ENCODE measurements around the gene MRPS14.
"Not testable (repeated sequence)": the region's sequence is repeated elsewhere in the genome, so short reads cannot be mapped to it uniquely, and the experiment has no call there.

MRPS14 gene

DNA sequence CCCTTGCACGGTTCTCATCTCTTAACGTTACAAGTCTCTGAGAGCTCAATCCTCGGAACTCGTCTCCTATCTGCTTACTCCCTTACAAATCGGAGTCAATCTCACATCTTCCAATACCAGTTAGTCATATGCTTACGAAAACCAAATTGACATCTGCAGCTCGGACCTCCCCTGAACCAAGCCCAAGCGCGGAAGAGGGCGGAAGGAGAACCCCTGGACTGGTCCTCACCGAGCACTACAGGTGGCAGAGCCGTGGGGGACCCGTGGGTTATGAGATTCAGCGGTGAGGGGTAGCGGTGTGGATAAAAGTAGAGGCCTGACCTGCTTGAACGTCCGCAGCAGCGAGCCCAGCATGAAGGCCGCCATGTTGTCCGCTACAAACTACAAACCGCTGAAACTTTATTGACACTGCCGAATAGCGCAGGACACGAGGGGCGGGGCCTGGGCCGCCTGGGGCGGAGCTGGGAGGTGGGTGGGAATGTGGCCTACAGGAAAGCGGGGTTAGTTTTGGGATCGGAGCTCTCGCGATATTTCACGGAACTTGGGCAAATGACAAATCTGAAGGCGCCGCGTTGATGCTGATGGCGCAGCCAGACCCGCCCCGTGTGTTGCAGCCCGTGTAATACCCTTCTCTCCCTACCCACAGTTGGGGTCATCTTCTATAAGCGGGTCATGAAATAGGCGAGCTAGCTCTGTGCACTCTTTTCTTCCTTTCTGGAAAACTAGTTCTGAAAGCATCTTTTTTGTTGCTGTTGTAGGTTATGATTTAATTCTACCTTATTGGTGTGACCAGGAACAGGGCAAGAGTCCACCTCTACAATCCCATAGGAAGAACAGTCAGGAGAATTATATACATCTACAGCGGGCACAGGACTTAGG, at the start of gene MRPS14:
MRPS14 (minus strand) TSS at position 383 of the 879 bp plus-strand sequence; CDS start at position 366, 17 bp downstream.
- peak; percentile 71 to 98 (median 93) for DNase-seq

GRCh38 chr1:175072099-175072951, 49.1 kb upstream of the MRPS14 start:
- peak in 25 of 51 donors; percentile 2 to 64 (median 11) for DNase-seq

DNA sequence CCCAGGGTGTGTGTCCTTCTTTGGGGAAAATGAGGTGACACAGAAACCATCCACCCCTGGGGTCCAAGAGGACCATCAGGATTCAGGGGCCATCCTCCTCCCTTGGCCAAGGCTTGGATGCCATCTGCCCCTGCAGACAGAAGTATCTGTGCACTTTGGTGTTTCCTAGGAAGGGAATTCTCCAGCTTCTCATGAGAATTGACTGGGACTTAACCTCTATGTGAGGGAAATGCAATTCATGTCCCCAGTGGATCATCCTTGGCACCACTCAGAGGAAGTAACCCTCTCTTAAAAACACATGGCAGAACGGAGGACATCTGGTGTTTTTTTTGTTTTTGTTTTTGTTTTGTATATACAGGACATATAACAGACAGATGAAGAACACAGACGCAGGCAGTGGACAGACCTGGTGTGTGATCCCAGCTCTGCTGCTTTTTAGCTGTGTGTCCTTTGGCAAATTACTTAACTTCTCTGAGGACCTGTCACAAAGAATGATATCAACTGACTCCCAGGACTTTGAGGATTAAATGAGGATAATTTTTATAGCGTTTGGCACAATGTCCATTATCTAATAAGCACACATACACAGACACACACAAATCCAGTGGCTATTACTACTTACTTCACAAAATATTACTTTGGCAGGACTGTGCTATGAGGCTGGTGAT, 48.2 kb upstream of the MRPS14 start:
- no peak for DNase-seq

- no peak for DNase-seq
These were observed 47.6 kb upstream of the MRPS14 start for GRCh38 chr1:175070818-175071217.

DNA sequence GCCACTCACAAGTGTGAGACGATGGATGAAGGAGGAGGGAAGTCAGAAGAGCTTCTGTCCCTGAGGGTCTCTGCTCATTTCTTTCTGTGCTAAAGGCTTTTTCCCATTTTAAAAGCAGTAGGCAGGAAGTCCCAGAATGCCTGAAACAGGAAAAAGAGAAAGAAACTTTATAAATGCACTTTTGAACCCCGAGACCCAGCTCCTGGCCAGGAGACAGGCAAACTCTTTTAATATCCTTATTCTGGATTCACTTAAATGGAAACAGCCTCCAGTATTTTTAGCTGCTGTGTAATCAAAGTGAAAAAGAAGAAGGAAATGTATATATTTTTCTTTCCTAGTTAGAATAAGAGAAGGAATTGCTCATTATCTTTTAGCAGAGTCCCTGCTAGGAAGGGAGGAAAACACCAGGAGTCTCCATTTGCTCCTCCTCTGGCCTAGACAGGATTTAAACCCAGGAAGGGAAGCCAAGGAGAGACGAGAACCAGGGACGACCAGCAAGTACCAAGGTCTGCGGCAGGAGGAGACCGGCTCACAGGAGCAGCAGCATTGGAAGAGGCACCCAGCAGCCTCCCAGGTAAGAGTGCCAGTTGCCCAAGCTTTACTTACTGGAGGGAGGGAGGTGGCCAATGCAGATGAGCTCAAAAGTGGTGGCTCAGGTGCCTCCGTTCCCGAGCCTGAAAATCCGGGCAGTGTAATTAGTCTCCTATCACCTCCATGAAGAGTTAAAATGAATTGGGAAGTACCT, 44.3 kb upstream of the MRPS14 start, which contains the start of gene TNN:
TNN (plus strand) TSS at position 472 of the 745 bp plus-strand sequence. CDS start 9,586 bp downstream, outside the sequence.
- no peak for DNase-seq

- DNase-seq, result no peak
These were observed 39.6 kb upstream of the MRPS14 start for GRCh38 chr1:175062858-175063257.

GRCh38 chr1:175062339-175062738, 39.1 kb upstream of the MRPS14 start:
- no peak for DNase-seq

- no peak for DNase-seq
These were observed 31.5 kb upstream of the MRPS14 start for GRCh38 chr1:175054736-175055135.

DNA sequence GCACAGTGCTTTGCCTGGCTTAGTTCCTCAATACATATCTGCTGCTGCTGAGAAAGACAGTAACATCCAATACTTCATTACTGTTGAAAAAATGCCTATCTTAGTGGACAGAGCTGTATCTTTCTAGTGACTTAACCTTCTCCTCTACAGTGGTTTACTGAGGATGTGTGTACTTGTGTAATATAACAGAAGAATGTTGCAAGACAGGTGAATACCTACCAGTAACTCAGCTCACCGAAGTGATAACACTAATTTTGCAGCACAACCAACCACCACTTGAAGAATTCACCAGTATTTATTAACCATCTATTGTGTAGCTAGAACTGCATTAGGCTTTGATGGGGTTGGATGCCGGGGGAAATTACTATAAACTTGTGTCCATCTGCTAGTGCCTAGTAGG, 27.8 kb upstream of the MRPS14 start:
- no peak for DNase-seq

DNA sequence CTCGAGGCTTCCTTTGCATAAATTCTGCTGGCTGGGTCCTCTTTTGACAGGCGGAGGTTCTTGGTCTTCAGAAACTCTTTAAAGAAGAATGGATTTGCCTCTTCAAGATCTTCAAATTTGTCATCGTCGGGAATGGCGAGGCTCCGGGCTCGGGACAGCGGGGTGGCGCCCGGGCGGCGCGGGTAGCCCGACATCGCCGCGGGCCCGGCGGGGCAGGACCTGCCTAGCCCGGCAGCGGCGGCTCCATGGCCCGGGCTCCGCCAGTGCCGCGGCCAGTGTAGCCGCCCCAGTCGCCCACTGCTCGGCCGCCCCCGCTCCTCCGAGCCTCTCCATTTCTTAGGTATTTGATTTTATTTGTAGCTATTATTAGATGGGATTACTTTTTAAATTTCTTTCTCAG, 22.3 kb upstream of the MRPS14 start:
- no peak for DNase-seq

- no peak for DNase-seq
These were observed 21.9 kb upstream of the MRPS14 start for GRCh38 chr1:175045097-175045496.

GRCh38 chr1:175044591-175044990, 21.4 kb upstream of the MRPS14 start:
- not testable (repeated sequence) for DNase-seq

DNA sequence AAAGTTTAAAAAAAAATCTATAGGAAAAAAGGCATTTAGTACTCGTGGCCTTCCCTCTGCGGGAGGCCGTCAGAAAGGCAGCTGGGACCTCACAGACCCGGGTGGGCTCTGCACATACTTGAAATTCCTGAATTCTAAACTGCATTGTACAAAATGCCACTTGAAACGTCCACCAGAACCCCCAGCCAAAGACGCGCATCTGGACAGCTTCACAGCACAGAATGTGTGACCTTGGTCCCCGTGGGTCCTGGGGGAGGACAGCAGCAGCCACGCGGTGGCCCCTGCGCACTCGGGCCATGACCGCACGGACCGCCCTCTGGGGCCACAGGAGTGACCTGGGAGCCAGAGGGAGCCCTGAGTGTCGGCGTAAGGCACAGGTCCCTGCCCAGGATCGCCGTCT, 20.6 kb upstream of the MRPS14 start:
- no peak for DNase-seq

DNA sequence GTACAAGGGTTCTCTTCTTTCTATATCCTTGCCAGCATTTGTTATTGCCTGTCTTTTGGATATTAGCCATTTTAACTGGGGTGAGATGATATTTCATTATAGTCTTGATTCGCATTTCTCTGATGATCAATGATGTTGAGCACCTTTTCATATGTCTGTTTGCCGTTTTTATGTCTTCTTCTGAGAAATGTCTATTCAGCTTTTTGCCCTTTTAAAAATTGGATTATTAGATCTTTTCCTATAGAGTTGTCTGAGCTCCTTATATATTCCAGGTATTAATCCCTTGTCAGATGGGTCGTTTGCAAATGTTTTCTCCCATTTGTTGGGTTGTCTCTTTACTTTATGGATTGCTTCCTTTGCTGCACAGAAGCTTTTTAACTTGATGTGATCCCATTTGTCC, 19.4 kb upstream of the MRPS14 start:
- no peak for DNase-seq

GRCh38 chr1:175040324-175040879, 17.2 kb upstream of the MRPS14 start:
- DNase-seq, result no peak

DNA sequence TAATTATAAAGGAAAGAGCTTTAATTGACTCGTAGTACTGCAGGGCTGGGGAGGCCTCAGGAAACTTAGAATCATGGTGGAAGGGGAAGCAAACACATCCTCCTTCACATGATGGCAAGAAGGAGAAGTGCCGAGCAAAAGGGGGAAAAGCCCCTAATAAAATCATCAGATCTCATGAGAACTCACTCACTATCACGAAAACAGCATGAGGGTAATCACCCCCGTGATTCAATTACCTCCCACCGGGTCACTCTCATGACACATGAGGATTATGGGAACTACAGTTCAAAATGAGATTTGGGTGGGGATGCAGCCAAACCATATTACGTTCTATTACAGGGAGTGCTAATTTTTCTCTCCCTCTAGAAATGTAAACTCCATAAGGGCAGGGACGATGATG, 14.2 kb upstream of the MRPS14 start:
- no peak for DNase-seq

DNA sequence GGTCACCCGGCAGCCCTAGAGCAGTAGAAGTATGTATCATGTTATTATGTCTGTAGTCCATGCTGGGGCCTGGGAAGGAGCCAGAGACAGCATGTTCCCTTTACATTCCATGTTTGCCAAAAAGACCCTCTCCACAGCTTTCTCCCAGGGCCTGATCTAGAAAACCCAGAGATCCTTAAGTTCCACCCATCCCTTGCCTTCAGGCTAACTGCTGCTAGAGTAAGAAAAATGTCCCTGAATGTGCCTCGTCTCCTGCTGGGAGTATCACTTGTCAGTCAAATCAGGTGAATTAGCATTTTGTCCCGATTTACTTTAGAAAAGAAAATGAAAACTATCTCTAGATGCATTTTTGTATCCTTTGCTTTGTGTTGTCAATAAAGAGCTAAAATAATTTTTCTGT, 13.3 kb upstream of the MRPS14 start:
- no peak for DNase-seq

GRCh38 chr1:175035865-175036264, 12.6 kb upstream of the MRPS14 start:
- DNase-seq, result no peak

- no peak for DNase-seq
These were observed 11.6 kb upstream of the MRPS14 start for GRCh38 chr1:175034775-175035174.

DNA sequence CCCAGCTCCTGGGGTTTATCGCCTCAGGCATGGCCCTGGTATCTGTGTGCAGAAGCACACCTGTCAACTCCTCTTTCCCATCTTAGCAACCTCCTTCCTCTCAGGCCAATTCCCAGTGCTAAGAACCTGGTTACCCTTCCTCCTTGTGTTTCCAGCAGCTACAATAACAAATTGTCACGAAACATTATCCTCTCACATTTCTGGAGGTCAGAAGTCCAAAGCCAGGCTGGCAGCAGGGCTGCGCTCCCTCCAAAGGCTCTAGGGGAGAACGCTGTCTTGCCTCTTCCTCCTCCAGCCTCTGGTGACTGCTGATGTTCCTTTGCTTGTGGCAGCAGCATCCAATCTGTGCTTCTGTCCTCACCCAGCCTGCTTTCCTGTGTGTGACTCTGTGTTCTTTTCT, 10.7 kb upstream of the MRPS14 start:
- no peak for DNase-seq

DNA sequence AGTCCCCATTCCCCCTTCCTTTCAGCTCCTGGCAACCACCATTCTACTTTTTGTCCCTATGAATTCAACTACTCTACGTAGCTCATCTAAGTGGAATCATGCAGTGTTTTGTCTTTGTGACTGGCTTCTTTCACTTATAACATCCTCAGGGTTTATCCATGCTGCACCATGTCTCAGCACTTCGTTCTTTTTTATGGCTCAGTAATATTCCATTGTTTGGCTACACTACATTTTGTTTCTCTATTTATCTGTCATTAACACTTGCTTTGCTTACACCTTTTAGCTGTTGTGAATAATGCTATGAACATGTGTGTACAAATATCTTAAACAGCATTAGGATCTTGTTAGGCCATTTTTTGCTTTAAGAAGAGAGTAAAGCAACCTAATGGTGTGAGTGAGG, 1.5 kb upstream of the MRPS14 start:
- DNase-seq, result no peak

Data from hypothalamus (tissue), 51 donors.